Activated CD4-positive, alpha-beta memory T cell treated with anti-CD3 and anti-CD28 coated beads for 36 hours (primary cell): Measurements from ENCODE around the gene TSPAN13. TPM values are rescaled to one million over a fixed set of nuclear protein-coding genes. Genes with fewer than 3 reads are reported as not detected.
"Not testable (repeated sequence)": the region's sequence is repeated elsewhere in the genome, so short reads cannot be mapped to it uniquely, and the experiment has no call there.

Experiments
- CTCF ChIA-PET: fragments of 350-600 bp; sonication (Branson Sonifier 250); formaldehyde crosslinking; loops from one replicate; lab custom pipeline; 2021; ENCODE audit warnings: antibody characterized with exemption, inconsistent platforms; lab: Charles Lee
- POLR2A ChIA-PET: fragments of 350-600 bp; sonication (Branson Sonifier 250); formaldehyde crosslinking; loops from one replicate; lab custom pipeline; 2021; ENCODE audit warnings: antibody characterized with exemption; lab: Charles Lee
- DNase-seq: peaks from one replicate; pipeline ENCODE4 v3.0.0-alpha.2; 2020
- H3K27ac Mint-ChIP-seq: one replicate; pipeline ENCODE4 v1.8.0; 2021; ENCODE audit warnings: mixed read lengths
- H3K27me3 Mint-ChIP-seq: one replicate; pipeline ENCODE4 v1.8.0; 2021; ENCODE audit warnings: mixed read lengths
- H3K36me3 Mint-ChIP-seq: one replicate; pipeline ENCODE4 v1.8.0; 2021; ENCODE audit warnings: mixed read lengths
- H3K4me1 Mint-ChIP-seq: one replicate; pipeline ENCODE4 v1.8.0; 2021; ENCODE audit warnings: low read depth, mixed read lengths
- H3K4me3 Mint-ChIP-seq: one replicate; pipeline ENCODE4 v1.8.0; 2021; ENCODE audit warnings: mild to moderate bottlenecking, mixed read lengths
- H3K9me3 Mint-ChIP-seq: one replicate; pipeline ENCODE4 v1.8.0; 2021; ENCODE audit warnings: mixed read lengths
- intact Hi-C: fragments of 100-400 bp; cut with micrococcal nuclease; formaldehyde crosslinking; loops from one replicate; pipeline ENCODE4 v1.15.1; 2023
- total RNA-seq, 2 experiments: library from RNA; stranded (reverse); gene quantifications; one replicate each; pipeline ENCODE4 v1.2.3, GENCODE V29; 2021

Gene TSPAN13
- total RNA-seq, 2 experiments from 2014 or later: 0.41 to 0.76 TPM

- H3K4me3 Mint-ChIP-seq: no peak overlapping the region
- intact Hi-C loops: no loop called here
- ChIA-PET POLR2A (no interaction called here), CTCF (no interaction called here)
- H3K4me1 Mint-ChIP-seq: no peaks in the 10 kb centered on the region
- H3K9me3 Mint-ChIP-seq: no peaks in the 10 kb centered on the region
- peaks cover 6% of the 10 kb centered on the region for H3K27me3 Mint-ChIP-seq
- no peaks in the 10 kb centered on the region for H3K36me3 Mint-ChIP-seq
- H3K27ac Mint-ChIP-seq: no peak overlapping the region
- DNase-seq: no peak
Observed at GRCh38 chr7:16764942-16765341, 11.4 kb downstream of the TSPAN13 start.

GRCh38 chr7:16765436-16765859, 11.9 kb downstream of the TSPAN13 start:
- Mint-ChIP-seq H3K27ac (no peak overlapping the region), H3K4me3 (no peak overlapping the region), H3K36me3 (no peaks in the 10 kb centered on the region), H3K4me1 (no peaks in the 10 kb centered on the region), H3K9me3 (no peaks in the 10 kb centered on the region), H3K27me3 (peaks cover 2% of the 10 kb centered on the region)
- POLR2A ChIA-PET: no interaction called here
- intact Hi-C loops: no loop called here
- no peak for DNase-seq
- CTCF ChIA-PET: no interaction called here

- not testable (repeated sequence) for H3K4me1 Mint-ChIP-seq, H3K27ac Mint-ChIP-seq
- CTCF ChIA-PET: interaction anchor here (1.2 kb wide), 1 partner anchor 148 kb away, joined by 4 read pairs; no protein-coding TSS in a partner anchor
Observed at GRCh38 chr7:16769994-16770393, 16.4 kb downstream of the TSPAN13 start.

DNA sequence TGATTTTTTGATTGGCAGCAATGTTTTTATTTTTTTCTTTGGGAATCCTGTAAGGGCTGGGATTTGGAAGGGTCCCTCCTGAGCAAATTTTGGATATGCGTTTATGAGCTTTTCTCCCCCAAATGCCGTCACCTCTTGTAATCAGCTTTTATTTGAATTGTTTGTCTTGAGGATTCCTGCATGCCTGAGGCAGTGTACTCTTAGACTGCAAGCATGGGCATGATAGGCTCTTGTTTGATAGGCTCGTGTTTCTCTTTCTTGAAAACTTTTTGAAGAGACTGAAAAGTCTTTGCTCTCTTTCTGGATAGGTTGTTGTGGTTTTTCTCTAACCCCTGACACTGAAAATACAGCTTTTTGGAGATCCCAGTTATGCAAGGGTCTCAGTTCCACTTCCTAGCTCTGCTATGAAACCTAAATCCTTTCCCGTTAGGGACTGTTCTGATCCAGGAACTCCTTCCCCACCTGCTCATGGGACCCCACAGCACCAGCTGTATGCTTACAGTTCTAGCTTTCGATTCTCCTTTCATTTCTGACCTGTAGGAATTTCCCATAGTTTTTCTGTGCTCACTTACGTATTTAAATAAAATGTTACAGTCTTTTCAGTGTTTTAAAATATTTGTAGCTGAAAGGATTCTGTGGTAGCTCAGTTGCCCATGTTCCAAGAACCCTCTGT, 17.2 kb downstream of the TSPAN13 start:
- intact Hi-C loops: no loop called here
- no peak for DNase-seq
- peaks cover 7% of the 10 kb centered on the region for H3K27me3 Mint-ChIP-seq
- H3K27ac Mint-ChIP-seq: no peak overlapping the region
- H3K36me3 Mint-ChIP-seq: no peaks in the 10 kb centered on the region
- H3K4me3 Mint-ChIP-seq: no peak overlapping the region
- CTCF ChIA-PET: no interaction called here
- POLR2A ChIA-PET: no interaction called here
- no peaks in the 10 kb centered on the region for H3K4me1 Mint-ChIP-seq
- no peaks in the 10 kb centered on the region for H3K9me3 Mint-ChIP-seq

More at GRCh38 chr7:16769994-16770393, 16.4 kb downstream of the TSPAN13 start:
- POLR2A ChIA-PET, DNase-seq, H3K27me3 Mint-ChIP-seq, intact Hi-C loops, H3K36me3 Mint-ChIP-seq, H3K9me3 Mint-ChIP-seq, H3K4me3 Mint-ChIP-seq: not testable (repeated sequence)

DNA sequence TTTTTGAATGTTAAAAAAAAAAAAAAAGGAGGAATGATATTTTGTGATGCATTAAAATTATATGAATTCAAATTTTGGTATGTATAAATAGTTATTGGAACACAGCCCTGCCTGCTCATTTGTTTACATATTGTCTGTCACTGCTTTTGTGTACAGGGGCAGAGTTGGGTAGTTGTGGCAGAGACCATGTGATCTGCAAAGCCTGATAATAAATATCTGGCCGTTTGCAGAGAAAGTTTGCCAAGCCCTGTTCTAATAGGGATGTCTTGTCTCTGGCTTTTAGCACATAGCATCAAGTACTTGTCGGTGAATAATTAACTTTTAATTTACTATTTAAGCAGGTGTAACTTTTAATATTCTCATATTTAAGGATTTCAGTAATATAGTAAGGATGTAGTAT, 19.8 kb downstream of the TSPAN13 start:
- H3K36me3 Mint-ChIP-seq: no peaks in the 10 kb centered on the region
- CTCF ChIA-PET: no interaction called here
- intact Hi-C loops: no loop called here

GRCh38 chr7:16773884-16774283, 20.3 kb downstream of the TSPAN13 start:
- intact Hi-C loops: no loop called here
- H3K4me3 Mint-ChIP-seq: no peak overlapping the region
- DNase-seq: no peak
- no peaks in the 10 kb centered on the region for H3K4me1 Mint-ChIP-seq
- POLR2A ChIA-PET: no interaction called here
- no peaks in the 10 kb centered on the region for H3K9me3 Mint-ChIP-seq
- CTCF ChIA-PET: no interaction called here
- H3K36me3 Mint-ChIP-seq: no peaks in the 10 kb centered on the region
- peaks cover 7% of the 10 kb centered on the region for H3K27me3 Mint-ChIP-seq
- H3K27ac Mint-ChIP-seq: no peak overlapping the region

More for the DNA sequence above, 19.8 kb downstream of the TSPAN13 start:
- peaks cover 7% of the 10 kb centered on the region for H3K27me3 Mint-ChIP-seq
- DNase-seq: no peak
- H3K4me1 Mint-ChIP-seq: no peaks in the 10 kb centered on the region
- POLR2A ChIA-PET: no interaction called here
- H3K9me3 Mint-ChIP-seq: no peaks in the 10 kb centered on the region
- no peak overlapping the region for H3K27ac Mint-ChIP-seq
- no peak overlapping the region for H3K4me3 Mint-ChIP-seq

GRCh38 chr7:16774294-16774693, 20.7 kb downstream of the TSPAN13 start:
- Mint-ChIP-seq H3K27me3 (peaks cover 7% of the 10 kb centered on the region), H3K9me3 (no peaks in the 10 kb centered on the region), H3K4me1 (no peaks in the 10 kb centered on the region), H3K36me3 (no peaks in the 10 kb centered on the region), H3K4me3 (no peak overlapping the region), H3K27ac (no peak overlapping the region)
- intact Hi-C loops: no loop called here
- ChIA-PET CTCF (no interaction called here), POLR2A (no interaction called here)
- no peak for DNase-seq

GRCh38 chr7:16774986-16775385, 21.4 kb downstream of the TSPAN13 start:
- H3K27ac Mint-ChIP-seq: no peak overlapping the region
- POLR2A ChIA-PET: no interaction called here
- CTCF ChIA-PET: no interaction called here
- H3K4me1 Mint-ChIP-seq: no peaks in the 10 kb centered on the region
- no peaks in the 10 kb centered on the region for H3K36me3 Mint-ChIP-seq
- intact Hi-C loops: no loop called here
- no peaks in the 10 kb centered on the region for H3K9me3 Mint-ChIP-seq
- DNase-seq: no peak
- no peak overlapping the region for H3K4me3 Mint-ChIP-seq
- peaks cover 7% of the 10 kb centered on the region for H3K27me3 Mint-ChIP-seq

DNA sequence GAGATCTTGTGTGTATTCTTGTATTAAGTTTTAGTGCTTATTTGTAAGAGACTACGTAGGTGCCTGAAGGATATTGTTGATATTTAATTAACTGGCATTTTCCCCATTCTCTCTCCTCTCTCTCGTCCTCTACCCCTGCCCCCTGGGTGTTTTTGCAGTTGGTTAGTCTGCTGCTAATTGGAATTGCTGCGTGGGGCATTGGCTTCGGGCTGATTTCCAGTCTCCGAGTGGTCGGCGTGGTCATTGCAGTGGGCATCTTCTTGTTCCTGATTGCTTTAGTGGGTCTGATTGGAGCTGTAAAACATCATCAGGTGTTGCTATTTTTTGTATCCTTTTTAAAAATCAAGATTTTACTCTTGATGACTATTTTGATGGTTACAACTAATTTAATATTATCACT, 22.5 kb downstream of the TSPAN13 start:
- no peak overlapping the region for H3K27ac Mint-ChIP-seq

GRCh38 chr7:16778476-16778875, 24.9 kb downstream of the TSPAN13 start:
- no peak overlapping the region for H3K27ac Mint-ChIP-seq
- peaks cover 5% of the 10 kb centered on the region for H3K27me3 Mint-ChIP-seq
- no peak overlapping the region for H3K4me3 Mint-ChIP-seq
- ChIA-PET POLR2A (no interaction called here), CTCF (no interaction called here)
- H3K4me1 Mint-ChIP-seq: no peaks in the 10 kb centered on the region
- no peaks in the 10 kb centered on the region for H3K36me3 Mint-ChIP-seq
- H3K9me3 Mint-ChIP-seq: no peaks in the 10 kb centered on the region
- intact Hi-C loops: no loop called here
- DNase-seq: no peak

More for the DNA sequence above, 22.5 kb downstream of the TSPAN13 start:
- H3K27me3 Mint-ChIP-seq: peaks cover 6% of the 10 kb centered on the region
- no peaks in the 10 kb centered on the region for H3K36me3 Mint-ChIP-seq
- no peaks in the 10 kb centered on the region for H3K9me3 Mint-ChIP-seq
- no peak overlapping the region for H3K4me3 Mint-ChIP-seq
- DNase-seq: no peak
- intact Hi-C loops: no loop called here
- ChIA-PET POLR2A (no interaction called here), CTCF (no interaction called here)
- no peaks in the 10 kb centered on the region for H3K4me1 Mint-ChIP-seq

DNA sequence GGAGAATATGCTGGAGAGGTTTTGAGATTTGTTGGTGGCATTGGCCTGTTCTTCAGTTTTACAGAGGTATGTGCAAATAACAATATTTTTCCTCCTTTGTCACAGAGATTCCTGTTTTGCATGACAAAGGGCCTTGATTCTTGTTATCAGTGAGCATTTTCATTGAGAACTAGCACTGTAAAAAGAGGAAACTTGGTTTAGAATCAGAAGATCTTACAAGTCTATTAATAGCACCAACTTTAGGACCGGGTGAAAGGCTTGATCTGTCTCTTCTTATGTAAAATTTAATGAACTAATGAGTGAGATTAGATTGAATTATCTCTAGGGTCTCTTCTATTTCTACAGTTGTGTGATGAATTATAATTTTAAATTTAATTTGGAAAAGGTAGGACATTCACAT, 25.5 kb downstream of the TSPAN13 start:
- ChIA-PET POLR2A (no interaction called here), CTCF (no interaction called here)
- H3K27ac Mint-ChIP-seq: no peak overlapping the region
- no peaks in the 10 kb centered on the region for H3K36me3 Mint-ChIP-seq
- H3K27me3 Mint-ChIP-seq: peaks cover 5% of the 10 kb centered on the region
- H3K9me3 Mint-ChIP-seq: no peaks in the 10 kb centered on the region
- no peak for DNase-seq
- H3K4me3 Mint-ChIP-seq: no peak overlapping the region
- no peaks in the 10 kb centered on the region for H3K4me1 Mint-ChIP-seq
- intact Hi-C loops: no loop called here

GRCh38 chr7:16780596-16780995, 27.0 kb downstream of the TSPAN13 start:
- H3K4me3 Mint-ChIP-seq: no peak overlapping the region
- no peak overlapping the region for H3K27ac Mint-ChIP-seq
- no peak for DNase-seq
- ChIA-PET POLR2A (no interaction called here), CTCF (interaction anchor here (1.3 to 2.7 kb wide), 2 partner anchors 20 to 138 kb away, joined by 7 to 13 read pairs; no protein-coding TSS in a partner anchor)
- intact Hi-C loops: no loop called here
- H3K27me3 Mint-ChIP-seq: peaks cover 3% of the 10 kb centered on the region
- no peaks in the 10 kb centered on the region for H3K4me1 Mint-ChIP-seq
- H3K36me3 Mint-ChIP-seq: no peaks in the 10 kb centered on the region
- H3K9me3 Mint-ChIP-seq: no peaks in the 10 kb centered on the region

DNA sequence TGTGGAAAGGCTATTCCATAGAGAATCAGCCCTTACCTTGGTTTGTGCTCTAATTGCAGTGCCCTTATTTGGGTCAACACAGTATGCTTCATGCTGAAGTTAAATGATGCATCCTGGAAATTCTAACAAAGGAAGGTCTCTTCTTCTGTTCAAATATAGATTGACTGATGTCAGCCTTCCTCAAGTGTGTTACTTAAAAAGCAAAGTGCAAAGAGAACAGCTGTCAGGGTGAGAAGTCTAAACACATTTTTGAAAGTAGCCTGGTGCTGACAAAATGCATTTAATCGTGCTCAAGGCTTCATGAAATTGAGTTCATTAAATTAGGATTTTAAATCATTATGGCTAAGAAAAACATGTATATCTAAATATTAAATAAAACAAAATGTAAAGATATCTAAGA, 31.8 kb downstream of the TSPAN13 start:
- ChIA-PET POLR2A (no interaction called here), CTCF (no interaction called here)
- no peaks in the 10 kb centered on the region for H3K36me3 Mint-ChIP-seq
- H3K27me3 Mint-ChIP-seq: peaks cover 2% of the 10 kb centered on the region
- no peak overlapping the region for H3K27ac Mint-ChIP-seq
- intact Hi-C loops: no loop called here
- H3K4me1 Mint-ChIP-seq: no peaks in the 10 kb centered on the region
- H3K9me3 Mint-ChIP-seq: no peaks in the 10 kb centered on the region
- H3K4me3 Mint-ChIP-seq: no peak overlapping the region
- no peak for DNase-seq
